ENCODE measurements around the gene FCRL1.

FCRL1 gene, protein sequence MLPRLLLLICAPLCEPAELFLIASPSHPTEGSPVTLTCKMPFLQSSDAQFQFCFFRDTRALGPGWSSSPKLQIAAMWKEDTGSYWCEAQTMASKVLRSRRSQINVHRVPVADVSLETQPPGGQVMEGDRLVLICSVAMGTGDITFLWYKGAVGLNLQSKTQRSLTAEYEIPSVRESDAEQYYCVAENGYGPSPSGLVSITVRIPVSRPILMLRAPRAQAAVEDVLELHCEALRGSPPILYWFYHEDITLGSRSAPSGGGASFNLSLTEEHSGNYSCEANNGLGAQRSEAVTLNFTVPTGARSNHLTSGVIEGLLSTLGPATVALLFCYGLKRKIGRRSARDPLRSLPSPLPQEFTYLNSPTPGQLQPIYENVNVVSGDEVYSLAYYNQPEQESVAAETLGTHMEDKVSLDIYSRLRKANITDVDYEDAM

DNA sequence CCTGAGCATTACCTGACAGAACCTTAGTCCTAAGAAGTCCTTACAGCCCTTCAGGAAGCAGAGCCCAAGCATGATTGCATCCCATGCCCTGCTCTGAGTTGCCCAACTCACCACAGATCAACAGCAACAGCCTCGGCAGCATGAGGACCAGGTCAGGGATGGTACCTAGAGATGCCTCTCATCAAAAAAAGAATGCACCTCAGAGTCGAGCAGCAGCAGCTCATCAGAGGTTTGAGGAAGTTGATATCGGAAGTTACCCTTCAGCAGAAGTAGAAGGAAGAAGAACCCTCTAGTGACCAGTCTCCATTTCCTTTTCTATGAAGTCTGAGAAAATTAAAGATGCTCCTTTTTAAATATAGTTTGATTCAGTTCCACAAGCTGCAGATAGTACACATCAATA is at the start of gene FCRL1:
Gene FCRL1 (minus strand): TSS at position 225 of the 400 bp plus-strand sequence. CDS start 83 bp downstream, at position 142.
- DNase-seq = no peak

DNA sequence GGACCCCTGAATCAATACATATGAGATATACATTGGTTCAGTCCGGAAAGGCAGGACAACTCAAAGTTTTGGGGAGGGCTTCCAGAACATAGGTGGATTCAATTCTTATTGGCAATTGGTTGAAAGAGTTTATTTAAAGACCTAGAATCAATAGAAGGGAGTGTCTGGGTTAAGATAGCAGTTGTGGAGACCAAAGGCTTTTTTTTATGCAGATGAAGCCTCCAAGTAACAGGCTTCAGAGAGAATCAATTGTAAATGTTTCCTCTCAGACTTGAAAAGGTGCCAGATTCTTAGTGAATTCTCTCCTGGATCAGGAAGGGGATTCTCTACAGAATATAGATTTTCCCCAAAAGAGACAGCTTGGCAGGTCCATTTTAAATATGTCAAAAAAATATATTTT is 48.7 kb upstream of the FCRL1 start:
- DNase-seq = no peak

DNA sequence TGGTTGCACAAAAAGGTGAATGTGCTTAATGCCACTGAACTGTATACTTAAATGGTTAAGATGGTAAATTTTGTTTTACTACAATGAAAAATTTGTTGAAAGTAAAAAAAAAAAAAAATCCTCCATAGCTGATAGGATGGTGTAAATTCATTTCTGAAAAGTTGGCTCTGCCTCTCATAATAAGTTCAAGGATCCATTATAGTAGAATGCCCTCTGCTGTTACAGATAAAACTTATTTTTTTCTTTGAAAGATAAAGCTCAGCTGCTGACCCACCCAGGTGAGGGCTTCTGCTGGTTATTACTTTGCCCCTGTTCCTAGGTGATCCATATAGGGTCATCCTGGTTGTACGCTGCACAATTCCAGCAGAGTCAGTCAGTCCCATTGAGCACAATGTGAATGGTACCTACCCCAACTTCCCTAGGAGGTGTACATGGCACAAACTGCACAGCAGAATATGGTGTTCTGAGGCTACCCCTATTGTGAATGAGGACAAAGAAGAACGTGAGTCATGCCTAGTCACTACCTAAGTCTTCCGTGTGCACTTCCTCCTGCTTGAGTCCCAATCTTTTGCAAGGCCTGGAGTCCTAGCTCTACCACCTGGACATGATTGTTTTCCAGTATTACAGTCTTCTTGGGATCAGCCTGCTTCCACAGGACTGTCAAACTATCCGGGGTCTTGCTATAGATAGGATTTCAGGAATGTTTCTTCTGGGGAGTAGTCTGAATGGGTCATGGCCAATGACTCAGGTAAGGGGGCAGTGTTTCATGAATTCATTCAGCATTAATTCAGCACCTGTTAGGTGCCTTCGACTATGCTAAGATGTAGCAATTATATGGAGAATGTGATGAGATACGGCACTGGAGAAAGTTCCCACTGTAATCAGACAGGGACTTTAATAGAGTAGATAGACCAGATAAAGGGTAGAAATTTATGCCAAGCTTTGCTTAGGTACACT is 42.5 kb upstream of the FCRL1 start:
- DNase-seq = no peak

DNA sequence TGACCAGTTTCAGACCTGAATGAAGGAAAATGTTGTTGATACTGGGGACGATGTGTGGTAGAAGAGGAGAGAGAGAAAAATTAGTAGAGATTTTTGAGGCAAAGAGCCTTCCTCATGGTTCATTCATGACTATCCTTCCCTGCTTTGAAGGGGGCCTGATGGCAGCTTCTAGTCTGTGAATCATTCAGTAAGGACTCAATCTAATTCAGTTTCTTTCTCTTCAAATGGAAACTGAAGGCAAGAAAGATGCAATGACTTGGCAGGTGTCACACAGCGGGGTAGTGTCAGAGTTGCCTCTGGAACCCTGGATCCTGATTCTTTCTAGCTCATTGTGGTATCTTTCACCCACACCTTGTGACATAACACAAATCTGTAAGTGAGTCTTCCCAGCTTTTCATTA is 36.6 kb upstream of the FCRL1 start:
- DNase-seq = no peak

- DNase-seq = no peak
These were observed 32.6 kb upstream of the FCRL1 start for GRCh38 chr1:157852476-157852875.

GRCh38 chr1:157849229-157849875 is 29.4 kb upstream of the FCRL1 start:
- peak; percentile 12 for DNase-seq

- DNase-seq = no peak
These were observed 24.3 kb upstream of the FCRL1 start for GRCh38 chr1:157844089-157844830.

- no peak for DNase-seq
These were observed 23.0 kb upstream of the FCRL1 start for GRCh38 chr1:157842939-157843338.

DNA sequence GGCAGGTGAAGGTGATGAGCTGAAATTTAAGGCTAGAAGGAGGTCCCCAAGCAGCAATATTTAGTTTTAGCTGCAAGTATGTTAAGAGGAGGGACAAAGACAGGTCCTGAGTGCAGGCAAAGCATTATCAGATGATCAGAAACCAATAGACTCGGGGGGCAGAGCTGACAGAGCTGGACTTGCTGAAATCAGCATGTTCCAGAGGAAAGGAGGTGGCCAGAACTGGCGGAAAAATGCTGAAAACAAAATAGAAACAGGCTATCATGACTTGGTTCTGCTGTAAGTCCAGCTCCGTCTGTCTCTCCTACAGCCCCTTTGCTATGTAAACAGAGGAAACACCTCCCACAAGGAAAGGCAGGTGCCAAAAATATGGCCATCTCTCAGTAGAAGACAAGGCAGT is 21.8 kb upstream of the FCRL1 start, which contains the start of gene CD5L:
Gene CD5L (minus strand): TSS at position 101 of the 400 bp plus-strand sequence. CDS start 107 bp downstream, outside the sequence.
- DNase-seq = no peak

DNA sequence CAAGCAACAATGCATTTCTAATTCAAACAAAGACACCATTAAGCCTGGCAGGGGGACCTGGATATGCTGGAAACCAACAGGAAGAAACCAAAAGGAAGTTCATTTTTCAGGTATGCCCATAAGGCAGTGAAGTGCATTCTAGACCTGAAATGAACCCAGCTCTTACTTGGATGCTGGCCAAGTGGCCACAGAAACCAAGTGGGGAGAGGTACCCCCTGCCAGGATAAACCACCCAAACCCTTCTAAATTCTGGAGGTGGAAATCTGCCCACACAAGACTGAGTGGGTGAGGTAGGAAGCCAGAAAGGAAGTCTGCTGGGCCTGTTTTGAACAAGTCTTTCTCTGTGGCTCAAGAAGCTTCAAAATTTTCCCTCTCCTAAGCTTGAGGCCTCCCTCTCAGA is 19.0 kb upstream of the FCRL1 start:
- DNase-seq = no peak

DNA sequence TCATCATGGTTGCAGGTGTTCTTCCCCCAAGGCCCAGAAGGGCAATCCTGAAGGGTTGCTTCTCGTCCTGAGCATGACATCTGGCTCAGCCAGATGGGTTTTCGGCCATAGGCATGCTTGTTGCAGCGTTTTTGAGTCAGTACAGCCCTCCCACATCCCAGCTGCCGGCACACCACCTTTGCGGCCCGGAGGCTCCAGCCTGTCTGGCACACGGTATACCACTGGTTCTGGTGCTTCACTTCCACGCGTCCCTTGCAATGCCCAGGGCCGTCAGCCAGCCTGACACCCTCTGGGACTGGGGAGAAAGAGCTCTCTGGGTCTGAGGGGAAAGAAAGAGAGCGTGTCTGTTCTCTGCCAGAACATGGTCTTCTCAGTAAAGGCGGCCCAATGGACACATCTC is 14.5 kb upstream of the FCRL1 start:
- DNase-seq = no peak

DNA sequence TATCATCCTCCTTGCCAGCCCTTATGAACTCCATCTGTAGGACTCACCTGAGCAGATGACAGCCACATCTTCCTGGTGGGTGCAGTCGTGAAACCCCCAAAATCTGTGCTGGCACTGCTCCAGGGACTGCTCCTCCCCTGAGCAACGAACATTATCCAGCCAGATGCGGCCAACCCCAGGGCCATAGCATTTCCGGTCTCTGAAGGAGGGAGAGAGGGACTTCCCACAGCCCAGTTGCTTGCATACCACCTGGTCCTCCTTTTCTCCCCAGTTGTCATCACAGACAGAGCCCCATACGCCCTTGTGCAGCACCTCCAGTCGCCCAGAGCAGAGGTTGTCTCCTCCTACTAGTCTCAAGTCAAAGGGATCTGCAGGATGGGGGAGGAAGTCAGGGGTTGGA is 13.2 kb upstream of the FCRL1 start:
- no peak for DNase-seq

- peak; percentile 34 for DNase-seq
These were observed 12.2 kb upstream of the FCRL1 start for GRCh38 chr1:157831968-157832626.

DNA sequence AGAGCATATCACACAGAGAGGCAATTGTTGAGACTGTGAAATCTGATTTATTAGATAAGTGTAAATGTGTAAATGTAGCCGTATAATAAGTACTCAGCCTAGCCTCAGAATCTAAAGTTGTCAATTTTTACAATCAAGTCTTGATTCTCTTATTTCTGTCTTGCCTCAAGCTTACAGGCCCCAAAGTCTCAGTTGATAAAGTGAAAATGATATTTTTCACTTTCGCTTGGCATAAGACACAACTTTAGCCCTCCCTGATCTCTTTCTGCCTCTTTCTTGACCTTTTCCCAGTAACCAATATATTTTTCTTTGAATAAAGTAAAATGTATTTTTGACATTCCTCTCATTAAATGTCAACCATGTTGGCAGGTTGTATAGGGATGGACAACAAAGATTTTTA is 11.0 kb upstream of the FCRL1 start:
- DNase-seq = no peak

DNA sequence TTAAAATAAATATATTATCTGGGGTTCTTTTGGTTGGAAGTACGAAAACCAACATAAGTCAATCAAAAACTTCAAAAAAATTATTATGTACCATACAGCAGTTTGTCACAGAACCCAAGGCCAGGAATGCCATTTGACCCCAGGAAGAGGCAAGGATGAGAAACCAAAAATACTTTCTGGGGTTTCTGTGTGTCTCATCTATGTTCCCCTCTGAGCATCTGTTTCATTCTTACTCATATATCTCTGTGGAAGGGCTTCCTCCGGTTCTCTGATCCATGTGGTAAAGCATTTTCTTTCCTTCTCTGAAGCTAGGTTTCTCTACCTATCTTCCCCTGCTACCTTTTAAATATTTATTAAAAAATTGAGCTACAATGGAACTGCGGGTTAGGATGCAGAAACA is 9.8 kb upstream of the FCRL1 start:
- DNase-seq = no peak

GRCh38 chr1:157829210-157829609 is 9.3 kb upstream of the FCRL1 start:
- no peak for DNase-seq

GRCh38 chr1:157820299-157820698 is 379 bp upstream of the FCRL1 start:
- no peak for DNase-seq

DNA sequence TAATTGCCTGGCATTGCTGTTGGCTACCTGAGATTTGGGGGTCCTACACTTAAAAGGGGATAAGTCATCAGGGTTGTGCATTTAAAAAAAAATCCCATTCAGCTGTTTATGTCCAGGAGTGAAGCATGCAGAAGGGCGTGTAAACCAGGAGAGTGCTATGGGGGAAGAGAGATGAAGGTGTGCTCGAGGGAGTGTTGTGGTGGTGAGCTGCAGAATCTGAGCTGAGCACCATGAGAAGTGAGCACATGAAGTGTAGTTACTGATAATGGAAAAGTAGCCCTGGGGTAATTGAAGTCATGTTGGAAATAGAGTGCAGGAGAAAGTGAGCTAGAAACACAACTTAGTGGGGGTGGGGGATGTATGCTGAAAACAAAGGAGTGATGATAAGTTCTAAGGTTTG is 705 bp downstream of the FCRL1 start:
- no peak for DNase-seq

DNA sequence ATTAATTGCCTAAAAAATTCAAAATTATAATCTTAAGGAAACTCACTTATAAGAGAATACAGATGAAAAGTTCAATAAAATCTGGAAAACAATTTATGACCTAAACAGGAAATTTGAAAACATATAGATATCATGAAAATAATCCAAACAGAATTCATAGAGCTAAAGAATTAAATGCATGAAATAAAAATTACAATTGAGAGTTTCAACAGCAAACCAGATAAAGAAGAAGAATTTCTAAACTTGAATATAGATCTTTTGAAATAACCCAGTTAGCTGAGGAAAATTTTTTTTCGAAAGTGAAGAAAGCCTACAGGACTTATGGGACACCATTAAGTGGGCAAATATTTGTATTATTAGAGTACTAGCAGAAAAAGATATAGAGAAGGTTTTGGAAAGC is 6.7 kb downstream of the FCRL1 start:
- no peak for DNase-seq

DNA sequence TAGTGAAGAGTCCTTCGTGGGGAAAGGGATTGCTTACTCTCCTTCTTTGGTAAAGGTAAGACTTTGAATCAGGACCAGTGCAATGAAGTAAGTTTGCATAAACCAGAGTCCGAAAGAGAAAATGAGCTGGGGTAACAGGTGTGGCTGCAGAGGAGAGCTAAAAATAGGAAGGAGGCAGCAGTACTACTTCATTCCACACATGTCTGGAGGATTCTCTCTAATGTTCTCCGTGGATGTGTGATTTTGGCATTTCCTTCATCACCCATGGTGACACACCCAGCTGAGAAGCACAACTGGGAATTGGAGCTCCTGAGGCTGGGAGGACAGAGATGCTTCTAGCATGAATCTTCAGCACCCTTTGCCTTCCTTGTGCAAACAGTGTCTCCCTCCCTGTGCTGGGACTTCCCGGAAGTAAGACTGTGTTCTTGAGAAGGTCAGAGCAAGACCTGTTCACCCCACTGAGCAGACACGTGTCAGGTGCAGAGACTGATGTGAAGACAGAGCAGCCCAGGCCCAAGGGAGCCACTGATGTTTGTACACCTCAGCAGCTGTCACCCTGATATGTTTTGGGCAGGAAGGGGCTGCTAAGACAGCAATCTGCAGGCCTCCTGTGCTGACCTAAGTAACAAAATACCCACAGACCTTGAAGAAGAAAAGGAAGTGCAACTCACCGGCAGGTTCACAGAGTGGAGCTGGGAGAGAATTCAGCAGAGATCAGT is 13.3 kb downstream of the FCRL1 start:
- no peak for DNase-seq

GRCh38 chr1:157803851-157804250 is 16.1 kb downstream of the FCRL1 start:
- no peak for DNase-seq

All from OCI-M1 (cell line).